Subcutaneous adipose tissue (tissue), 4 donors: Measurements from ENCODE around the gene PM20D1. TPM values are rescaled to one million over a fixed set of nuclear protein-coding genes. Genes with fewer than 3 reads are reported as not detected.

Experiments used
- total RNA-seq, 4 donors: library from RNA; depleted of rRNA; stranded (reverse); fragments of >200 nt; gene quantifications; one replicate each; pipeline ENCODE4 v1.1.0, GENCODE V29; 2016
- TF ChIP-seq, protein P1 (sequence below): fragments of 450-650 bp; IDR thresholded peaks from one replicate; pipeline ENCODE4 v1.5.1; 2016; ENCODE audit warnings: low read depth, mild to moderate bottlenecking, control low read depth, antibody characterized with exemption, moderate library complexity

PM20D1 gene
- total RNA-seq, 4 donors from 2014 or later, result 0.17 TPM; not detected in 3

DNA sequence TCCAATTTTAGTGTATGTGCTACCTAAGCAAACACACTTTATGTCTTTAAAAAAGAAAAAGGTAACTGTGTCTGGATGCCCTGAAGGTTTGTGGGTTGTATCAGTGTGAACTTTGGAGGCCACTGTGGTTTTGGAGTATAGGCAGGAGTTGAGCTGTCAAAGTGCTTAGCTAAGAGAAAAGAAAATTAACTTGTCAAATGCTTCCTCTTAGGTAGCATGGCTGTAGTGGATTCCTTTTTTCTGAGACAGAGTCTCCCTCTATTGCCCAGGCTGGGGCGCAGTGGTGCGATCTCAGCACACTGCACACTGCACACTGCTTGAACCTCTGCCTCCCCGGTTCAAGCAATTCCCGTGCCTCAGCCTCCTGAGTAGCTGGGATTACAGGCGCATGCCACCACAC lies 25.8 kb downstream of the PM20D1 start:
- TF ChIP-seq, protein P1, sequence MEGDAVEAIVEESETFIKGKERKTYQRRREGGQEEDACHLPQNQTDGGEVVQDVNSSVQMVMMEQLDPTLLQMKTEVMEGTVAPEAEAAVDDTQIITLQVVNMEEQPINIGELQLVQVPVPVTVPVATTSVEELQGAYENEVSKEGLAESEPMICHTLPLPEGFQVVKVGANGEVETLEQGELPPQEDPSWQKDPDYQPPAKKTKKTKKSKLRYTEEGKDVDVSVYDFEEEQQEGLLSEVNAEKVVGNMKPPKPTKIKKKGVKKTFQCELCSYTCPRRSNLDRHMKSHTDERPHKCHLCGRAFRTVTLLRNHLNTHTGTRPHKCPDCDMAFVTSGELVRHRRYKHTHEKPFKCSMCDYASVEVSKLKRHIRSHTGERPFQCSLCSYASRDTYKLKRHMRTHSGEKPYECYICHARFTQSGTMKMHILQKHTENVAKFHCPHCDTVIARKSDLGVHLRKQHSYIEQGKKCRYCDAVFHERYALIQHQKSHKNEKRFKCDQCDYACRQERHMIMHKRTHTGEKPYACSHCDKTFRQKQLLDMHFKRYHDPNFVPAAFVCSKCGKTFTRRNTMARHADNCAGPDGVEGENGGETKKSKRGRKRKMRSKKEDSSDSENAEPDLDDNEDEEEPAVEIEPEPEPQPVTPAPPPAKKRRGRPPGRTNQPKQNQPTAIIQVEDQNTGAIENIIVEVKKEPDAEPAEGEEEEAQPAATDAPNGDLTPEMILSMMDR, result no peak

DNA sequence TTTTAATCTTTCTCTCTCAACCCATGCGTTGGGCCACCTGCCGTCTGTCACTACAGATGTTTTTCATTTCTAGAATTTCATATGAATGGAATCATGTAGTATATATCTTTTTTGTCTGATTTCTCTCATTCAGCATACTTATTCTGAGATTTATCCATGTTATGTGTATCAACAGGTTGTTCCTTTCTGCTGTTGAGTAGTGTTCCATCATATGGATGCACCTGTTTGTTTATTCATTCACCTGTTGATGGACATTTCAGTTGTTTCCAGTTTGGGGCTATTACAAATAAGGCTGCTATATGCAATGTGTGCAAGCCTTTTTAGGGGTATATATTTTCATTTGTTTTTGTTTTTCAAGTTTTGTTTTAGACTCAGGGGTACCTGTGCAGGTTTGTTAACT lies 27.5 kb downstream of the PM20D1 start:
- TF ChIP-seq, protein P1, result no peak

DNA sequence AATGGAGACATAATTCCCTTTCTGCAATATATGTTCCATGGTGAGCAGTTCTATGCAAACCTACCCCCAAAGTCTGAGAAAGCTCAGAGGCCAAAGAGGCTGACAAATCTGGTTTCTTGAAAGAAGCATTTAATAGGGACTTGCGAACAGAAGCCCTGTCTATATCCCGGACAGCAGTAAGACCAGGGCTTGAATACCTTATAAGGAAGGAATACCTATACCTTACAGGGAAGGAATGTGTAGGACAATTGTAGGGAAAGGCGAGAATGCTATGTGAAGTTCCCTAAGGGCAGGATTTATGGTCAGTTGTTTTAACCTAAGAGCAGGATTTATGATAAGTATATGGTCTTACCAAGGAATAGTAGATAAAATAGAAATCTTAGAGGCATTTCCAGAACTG lies 31.9 kb downstream of the PM20D1 start:
- TF ChIP-seq, protein P1, result no peak

DNA sequence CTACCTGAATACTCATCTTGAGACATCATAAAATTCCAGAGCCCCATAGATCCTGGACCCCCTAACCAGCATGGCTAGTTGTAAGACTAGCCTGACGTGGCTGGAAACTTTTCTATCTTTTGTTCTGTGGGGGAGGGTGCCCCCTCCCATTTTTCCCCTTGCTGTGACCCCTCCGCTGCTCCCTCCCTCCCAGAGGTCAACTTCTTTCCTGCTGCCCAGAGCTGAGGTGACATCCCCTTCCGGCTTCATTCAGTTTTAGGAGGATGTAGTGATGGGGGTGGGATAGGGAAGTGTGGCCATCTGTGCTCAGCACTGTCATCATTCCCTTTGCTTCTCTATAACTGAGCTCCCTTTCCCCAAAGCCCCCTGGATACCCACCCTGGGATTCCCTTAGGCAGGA lies 32.6 kb downstream of the PM20D1 start:
- TF ChIP-seq, protein P1, result no peak

DNA sequence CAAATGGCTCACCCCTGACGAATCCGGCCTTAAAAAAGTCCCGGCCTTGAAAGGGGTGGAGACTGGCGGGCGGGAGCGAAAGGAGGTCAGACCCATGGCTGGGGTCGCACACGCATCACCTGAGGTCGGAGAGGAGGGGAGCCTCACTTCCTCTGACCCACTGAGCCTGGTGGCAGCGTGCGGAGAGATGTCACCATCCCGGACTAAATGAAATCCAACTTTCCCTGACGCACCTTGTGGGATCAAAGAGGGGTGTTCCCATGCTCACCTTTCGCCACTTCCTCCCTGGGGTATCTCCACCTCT lies 36.2 kb downstream of the PM20D1 start:
- TF ChIP-seq, protein P1, result no peak

DNA sequence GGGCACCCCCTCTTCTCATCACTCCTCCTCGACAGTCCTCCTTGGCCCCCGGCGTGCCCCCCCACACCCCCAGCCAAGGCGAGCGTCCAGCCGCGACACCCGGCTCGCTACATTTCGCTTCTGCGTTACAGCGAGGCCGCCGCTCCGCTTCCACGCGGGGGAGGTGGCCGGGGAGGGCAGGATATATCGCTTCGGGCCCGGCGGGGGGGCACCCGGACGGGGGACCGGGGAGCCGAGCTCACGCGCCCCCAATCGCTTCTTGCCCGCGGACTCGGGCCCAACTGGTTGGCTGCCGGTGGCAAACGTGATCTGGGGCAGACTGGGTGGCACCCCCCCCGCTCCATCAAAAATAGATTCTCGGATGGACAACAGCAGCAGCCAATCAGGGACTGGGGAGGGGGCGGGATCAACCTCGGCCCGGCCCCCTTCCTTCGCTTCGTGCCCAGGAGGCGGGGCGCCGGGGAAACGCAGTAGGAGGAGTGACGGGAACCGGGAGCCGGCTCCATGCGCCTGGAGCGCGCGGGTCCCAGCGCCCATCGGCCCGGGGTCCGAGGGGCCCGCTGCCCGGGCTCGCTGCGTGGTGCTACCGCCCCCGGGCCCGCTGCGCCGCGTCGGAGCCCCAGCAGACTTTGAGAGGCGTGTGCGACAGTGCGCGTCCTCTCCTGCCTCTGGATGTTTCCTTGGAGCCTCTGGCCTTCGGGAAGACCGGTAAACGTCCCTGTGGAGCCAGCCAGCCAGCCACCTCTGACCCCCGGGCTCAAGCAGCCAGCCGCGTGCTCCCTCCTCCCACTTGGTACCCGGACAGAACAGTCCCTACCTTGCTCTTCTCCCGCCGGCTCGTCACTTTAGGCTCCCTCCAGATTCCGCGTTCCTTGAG lies 36.8 kb downstream of the PM20D1 start, which contains the start of gene SLC41A1:
SLC41A1 (minus strand) TSS at position 321 of the 877 bp plus-strand sequence. CDS start 2,757 bp downstream, outside the sequence.
- TF ChIP-seq, protein P1, result no peak

DNA sequence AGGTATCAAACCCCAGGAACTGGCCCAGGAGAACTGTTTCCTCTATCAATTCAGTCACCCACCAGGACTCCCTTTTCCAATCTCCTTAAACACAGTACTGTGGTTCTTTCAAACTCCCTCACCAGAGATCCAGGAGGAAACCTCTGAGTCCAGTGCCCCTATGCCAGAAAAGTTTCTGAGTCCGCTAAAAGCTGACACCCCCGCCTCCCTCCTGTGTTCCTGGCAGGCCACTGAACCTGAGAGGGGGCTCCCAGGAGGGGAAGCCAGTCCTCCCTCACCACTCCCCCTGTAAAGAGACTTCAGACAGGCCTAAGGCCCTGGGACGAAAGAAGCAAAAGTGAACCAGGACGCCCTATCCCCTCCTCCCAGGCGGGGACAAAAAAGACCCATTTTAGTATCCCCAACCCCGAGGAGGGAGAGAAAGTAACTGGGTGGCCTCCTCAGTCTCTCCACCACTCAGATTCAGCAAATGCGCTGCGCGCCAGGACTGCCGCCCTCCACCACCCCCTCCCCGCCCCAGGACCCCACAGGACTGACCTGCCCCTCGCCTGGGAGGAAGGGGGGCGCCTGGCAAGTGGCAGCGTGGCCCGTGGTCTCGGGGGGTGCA lies 37.6 kb downstream of the PM20D1 start:
- TF ChIP-seq, protein P1, result no peak
